ENCODE data around the gene ZBTB49.
A peak's percentile ranks its signal among the peaks of the same experiment; 100 is the strongest.
"Not testable (repeated sequence)": the region's sequence is repeated elsewhere in the genome, so short reads cannot be mapped to it uniquely, and the experiment has no call there.

The ZBTB49 gene

GRCh38 chr4:4289941-4290850, at the start of gene ZBTB49, which contains the start of gene LYAR:
Gene ZBTB49 (plus strand): TSS chr4:4290251. CDS start chr4:4299946, 9,695 bp downstream.
Gene LYAR (minus strand): TSS chr4:4290154. CDS start chr4:4283742, 6,412 bp downstream.
- peak; percentile 92 to 96 (median 94) for DNase-seq

- DNase-seq, result no peak
Measured at GRCh38 chr4:4245172-4245571, 44.9 kb upstream of the ZBTB49 start.

- no peak for DNase-seq
Measured at GRCh38 chr4:4247696-4248028, 42.4 kb upstream of the ZBTB49 start.

GRCh38 chr4:4248029-4248884, 41.8 kb upstream of the ZBTB49 start, which contains the start of gene TMEM128:
Gene TMEM128 (minus strand): TSS chr4:4248223. CDS start chr4:4248202, 21 bp downstream.
- peak; percentile 77 to 88 (median 86) for DNase-seq

GRCh38 chr4:4248885-4249203, 41.2 kb upstream of the ZBTB49 start:
- no peak for DNase-seq

GRCh38 chr4:4249342-4249741, 40.7 kb upstream of the ZBTB49 start:
- not testable (repeated sequence) for DNase-seq

- DNase-seq, result no peak
Measured at GRCh38 chr4:4249866-4250265, 40.2 kb upstream of the ZBTB49 start.

GRCh38 chr4:4254199-4254598, 35.9 kb upstream of the ZBTB49 start:
- DNase-seq, result no peak

GRCh38 chr4:4254666-4255065, 35.4 kb upstream of the ZBTB49 start:
- no peak for DNase-seq

- no peak for DNase-seq
Measured at GRCh38 chr4:4256799-4257198, 33.3 kb upstream of the ZBTB49 start.

- not testable (repeated sequence) for DNase-seq
Measured at GRCh38 chr4:4257705-4258104, 32.3 kb upstream of the ZBTB49 start.

- no peak for DNase-seq
Measured at GRCh38 chr4:4259484-4260100, 30.5 kb upstream of the ZBTB49 start.

- no peak for DNase-seq
Measured at GRCh38 chr4:4260185-4260751, 29.8 kb upstream of the ZBTB49 start.

GRCh38 chr4:4267981-4268380, 22.1 kb upstream of the ZBTB49 start:
- no peak for DNase-seq

GRCh38 chr4:4268776-4269175, 21.3 kb upstream of the ZBTB49 start:
- DNase-seq, result no peak

GRCh38 chr4:4269331-4269731, 20.7 kb upstream of the ZBTB49 start:
- DNase-seq, result no peak

GRCh38 chr4:4269856-4270255, 20.2 kb upstream of the ZBTB49 start:
- DNase-seq, result no peak

GRCh38 chr4:4270529-4270928, 19.5 kb upstream of the ZBTB49 start:
- no peak for DNase-seq

- no peak for DNase-seq
Measured at GRCh38 chr4:4271912-4272311, 18.1 kb upstream of the ZBTB49 start.

- no peak for DNase-seq
Measured at GRCh38 chr4:4274226-4274625, 15.8 kb upstream of the ZBTB49 start.

GRCh38 chr4:4277531-4277930, 12.5 kb upstream of the ZBTB49 start:
- DNase-seq, result no peak

GRCh38 chr4:4281787-4282186, 8.3 kb upstream of the ZBTB49 start:
- DNase-seq, result no peak

Data from activated naive CD4-positive, alpha-beta T cell (primary cell).